GM21723 (cell line): ENCODE data around the gene TMEM184A.

Experiments
- ATAC-seq: cut with Tn5 transposase; IDR thresholded peaks from one replicate; pipeline ENCODE4 v1.9.1; 2021; ENCODE audit warnings: mild to moderate bottlenecking, moderate library complexity; ENCODE audit not compliant: unreplicated experiment

TMEM184A gene

DNA sequence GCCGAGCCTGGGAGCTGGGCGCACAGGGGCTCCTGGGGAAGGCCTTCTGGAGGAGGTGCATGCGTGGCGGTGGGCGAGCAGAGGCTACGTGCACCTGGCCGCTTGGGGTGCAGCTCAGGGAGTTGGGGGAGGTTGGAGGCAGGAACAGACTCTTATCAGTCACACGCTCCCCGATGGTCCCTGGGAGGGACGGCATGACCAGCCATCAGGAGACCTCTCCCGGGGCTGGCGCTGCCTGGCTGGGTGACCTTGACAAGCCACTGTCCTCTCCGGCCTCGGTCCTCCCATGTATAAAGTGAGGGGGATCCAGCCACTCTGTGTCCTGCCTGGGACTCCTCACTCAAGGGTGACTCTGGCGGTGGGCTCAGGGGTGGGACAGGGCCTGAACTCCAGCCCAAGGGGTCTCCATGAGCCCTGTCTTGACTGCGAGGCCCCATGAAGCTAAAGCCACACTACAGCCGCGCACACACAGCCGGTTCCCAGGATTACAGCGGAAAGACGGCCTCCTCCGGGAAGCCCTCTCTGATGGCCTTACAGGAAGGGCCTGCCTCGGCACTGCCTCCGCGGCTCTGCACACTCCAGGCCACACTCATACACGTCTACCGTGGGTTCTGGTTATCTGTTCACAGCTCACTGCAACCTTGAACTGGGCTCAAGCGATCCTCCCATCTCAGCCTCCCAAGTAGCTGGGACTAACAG lies 2.3 kb downstream of the TMEM184A start:
- ATAC-seq, result no peak

DNA sequence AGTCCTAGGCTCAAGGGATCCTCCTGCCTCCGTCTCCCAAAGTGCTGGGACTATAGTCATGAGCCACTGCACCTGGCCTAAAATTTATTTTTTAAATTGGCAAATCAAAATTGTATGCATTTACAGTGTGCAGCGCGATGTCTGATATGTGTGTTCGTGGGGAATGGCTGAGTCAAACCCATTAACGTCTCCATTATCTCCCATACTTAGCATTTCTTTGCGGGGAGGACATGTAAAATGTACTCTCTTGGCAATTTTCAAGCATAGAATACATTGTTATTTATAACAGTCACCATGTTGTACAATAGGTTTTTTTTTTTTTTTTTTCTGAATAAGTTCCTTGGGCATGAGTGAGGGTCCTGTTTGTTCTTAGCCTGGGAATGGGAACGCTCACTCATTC lies 3.8 kb downstream of the TMEM184A start:
- no peak for ATAC-seq

DNA sequence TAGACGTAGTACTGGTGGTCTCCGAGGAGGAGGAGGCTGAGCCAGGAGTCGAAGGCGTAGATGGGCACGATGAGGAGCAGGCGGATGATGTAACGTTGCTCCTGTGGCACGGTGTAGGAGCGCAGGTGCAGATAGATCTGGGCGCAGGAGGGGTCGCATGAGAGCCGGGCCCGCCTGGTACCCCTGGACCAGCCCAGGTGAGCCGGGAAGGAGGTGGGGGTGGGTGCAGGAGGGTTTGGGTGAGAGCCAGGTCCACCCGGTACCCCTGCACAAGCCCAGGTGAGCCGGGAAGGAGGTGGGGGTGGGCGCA lies 5.2 kb downstream of the TMEM184A start:
- no peak for ATAC-seq

DNA sequence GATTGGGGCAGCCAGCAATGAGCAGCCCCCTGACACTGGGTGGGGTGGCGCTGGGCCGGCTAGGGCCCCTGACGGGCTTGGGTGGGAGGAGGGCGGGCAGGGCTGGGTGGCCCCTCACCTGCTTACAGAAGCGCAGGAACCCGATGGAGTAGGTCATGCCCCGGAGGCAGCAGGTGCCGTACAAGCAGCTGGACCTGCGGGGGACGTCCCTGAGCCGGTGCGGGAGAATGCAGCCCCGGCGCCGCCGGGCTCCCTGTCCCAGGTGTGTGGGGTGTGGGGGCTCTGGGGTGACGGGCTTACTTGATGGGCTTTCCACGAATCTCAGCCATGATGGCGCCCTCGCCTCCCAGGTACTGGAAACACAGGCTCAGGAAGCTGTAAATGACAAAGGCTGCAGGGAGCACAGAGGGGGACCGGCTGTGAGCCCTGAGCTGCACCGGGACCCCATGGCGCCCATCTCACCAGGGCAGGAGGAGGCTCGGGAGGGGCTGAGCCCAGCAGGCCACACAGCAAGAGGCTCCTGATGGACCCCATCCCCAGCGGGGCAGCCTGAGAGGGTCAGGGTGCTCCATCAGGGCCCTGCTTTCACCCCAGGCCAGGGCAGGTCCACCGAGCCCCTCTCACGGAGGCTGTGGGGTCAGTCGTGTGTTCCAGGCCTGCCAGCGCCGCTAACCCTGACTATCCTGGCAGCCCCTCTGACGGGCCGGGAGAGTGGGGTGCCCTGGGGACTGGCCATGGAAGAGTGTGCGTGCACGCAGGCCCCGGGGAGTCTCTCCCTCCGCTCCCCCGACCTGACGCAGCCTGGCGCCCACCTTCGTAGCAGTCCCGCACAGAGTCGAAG lies 5.8 kb downstream of the TMEM184A start:
- ATAC-seq, result no peak

DNA sequence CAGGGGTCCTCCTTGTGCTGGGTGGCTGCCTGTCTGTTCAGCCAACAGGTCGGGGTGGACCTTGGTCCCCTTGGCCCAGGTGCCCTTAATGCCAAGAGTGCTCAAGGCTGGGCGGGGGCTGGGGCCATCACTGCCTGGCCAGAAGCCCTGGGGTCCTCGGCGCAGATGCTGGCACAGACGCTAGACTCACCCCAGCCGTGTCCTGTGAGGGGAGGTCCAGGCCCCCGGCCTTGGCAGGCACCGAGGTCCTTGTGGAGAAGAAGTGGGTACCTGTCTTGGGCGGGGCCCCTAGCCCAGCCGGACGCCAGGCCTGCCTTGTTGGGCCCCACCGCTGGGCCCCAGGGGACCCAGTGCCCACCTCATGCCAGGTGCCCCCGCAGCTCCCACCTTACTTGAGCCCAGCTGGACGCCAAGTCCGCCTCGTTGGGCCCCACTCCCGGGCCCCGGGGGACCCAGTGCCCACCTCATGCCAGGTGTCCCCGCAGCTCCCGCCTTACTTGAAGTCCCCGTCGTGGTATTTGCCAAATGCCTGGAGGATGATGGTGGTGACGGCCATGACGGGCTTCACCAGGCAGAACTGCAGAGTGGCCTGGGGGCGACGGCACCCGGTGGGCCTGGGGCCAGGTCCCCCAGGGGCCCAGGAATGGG lies 6.5 kb downstream of the TMEM184A start:
- ATAC-seq, result no peak

DNA sequence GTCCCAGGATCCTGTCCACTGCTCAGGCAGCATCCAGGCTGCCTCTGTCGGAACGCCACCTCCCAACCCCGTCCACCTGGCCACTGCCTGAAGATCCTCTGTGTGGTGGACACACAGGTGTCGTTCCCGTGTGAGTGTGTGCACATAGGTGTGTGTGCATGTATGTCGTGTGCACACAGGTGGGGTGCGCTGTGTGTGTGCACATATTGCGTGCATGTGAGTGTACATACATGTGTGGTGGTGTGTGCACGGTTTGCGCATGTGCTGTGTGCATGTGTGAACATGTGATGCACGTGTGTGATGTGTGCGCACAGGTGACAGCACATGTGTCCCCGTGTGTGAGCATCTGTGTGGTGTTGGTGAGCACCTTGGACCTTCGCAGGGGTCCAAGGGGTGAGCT lies 7.1 kb downstream of the TMEM184A start:
- ATAC-seq, result no peak

DNA sequence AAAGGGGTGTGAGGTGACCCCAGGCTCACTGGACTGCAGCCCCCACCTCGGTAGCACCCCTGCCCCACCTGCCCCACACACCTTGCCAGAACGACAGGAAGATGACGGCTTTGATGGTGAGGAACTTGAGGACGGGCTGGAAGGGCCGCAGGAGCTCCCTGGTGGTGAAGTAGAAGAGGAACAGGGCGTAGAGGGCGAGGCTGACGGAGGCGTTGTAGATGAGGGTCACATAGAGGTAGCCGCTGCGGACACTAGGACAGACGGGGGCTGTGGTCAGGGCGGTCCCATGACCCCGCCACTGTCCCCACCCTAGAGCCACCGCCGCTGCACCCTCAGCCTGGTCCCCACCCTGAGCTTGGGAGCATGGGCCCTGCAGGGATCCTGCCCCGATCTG lies 7.6 kb downstream of the TMEM184A start:
- no peak for ATAC-seq

DNA sequence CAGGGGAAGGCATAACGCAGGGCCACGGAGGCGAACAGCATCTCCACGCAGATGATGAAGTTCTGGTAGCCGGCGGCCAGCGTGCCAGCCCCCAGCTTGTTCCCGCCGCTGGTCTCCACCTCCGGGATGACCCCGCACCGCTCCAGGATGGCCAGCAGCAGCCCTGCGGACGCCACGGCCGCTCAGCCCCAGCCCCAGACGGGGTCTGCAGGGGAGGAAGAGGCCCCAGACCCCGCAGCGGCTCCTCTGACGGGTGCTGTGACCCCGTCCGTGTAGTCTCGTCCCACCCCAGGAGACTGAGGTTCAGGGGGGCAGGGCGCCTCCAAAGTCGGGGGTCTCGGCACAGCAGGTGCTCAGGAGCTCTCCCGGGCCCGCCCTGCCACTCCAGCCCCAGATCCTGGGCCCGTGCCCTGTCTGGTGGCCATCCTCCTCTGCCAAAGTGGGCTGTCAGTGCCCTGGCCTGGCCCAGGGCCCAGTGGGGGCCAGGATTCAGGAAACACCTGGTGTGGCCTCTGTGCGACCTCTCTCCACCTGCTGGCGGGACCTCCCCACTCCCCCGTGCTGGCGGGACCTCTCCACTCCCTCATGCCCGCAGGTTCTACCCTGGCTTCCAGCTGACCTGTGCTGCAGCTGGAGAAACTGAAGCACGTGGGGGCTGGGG lies 8.1 kb downstream of the TMEM184A start:
- ATAC-seq, result no peak

DNA sequence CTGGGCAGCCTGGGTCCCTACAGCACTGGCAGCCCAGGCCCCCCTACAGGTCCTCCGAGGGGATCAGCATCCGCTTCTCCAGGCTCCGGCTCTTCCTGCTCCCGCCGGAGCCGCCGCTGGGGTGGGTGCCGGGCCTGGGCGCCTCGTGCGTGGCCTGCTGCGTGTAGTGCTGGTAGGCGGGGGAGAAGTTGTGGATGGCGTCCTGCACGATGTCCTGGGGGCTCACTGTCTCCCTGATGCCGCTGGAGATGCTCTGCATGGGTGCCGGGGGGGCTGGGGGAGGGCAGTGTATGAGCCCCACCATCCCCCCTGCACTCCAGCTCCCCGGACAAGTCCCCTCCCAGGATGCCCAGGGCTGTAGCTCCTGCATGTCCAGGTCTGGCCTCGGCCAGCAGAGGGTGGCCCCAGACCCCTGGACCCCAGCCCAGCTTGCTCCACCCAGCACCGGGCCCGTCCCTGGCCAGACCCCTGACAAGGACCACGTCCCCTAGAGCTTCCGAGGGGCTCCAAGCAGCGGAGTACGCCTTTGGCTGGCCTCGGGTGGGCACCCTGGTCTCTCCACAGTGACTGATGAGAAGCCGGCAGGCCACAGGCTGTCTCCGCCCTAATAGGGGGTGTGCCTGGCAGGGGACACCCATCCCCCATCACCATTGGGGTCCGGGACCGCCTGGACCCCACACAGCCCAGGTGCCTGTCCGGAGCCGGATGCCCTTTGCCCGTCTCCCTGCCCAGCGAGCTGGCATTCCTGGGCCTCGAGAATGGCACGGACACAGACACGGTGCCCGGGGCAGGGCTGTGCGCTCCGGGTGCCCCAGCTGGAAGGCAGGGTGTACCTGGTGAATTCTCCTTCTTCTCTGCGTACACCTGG lies 8.9 kb downstream of the TMEM184A start:
- no peak for ATAC-seq

DNA sequence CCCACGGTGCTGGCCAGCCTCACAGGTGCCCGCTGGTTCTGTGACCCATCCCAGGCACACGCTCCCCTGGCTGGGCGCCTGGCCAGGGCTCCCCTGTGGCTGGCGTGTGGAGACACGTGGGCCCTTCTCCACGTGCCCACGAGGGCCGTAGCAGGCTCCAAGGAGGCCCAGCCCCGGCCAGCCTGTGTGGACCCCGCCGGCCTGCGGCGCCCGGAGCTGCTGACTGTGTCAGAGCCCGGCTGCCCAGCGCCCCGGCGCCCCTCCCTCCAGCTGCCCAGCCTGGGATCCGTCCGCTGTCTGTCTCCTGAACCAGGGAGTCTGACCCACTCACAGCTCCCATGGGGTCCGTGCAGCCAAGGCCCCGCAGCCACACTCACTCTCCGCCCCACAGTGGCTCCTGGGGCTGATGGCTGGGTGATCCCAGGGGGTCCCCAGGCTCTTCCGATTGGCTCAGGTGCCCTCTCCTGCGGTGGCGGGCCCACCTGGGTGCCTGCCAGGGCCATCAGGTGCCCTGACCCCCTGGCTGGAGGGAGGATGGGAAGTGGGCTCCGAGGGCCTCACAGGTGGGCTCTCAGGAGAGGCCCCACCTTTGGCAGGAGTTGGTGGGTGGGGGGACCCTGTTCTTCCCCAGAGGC lies 9.6 kb downstream of the TMEM184A start:
- no peak for ATAC-seq

DNA sequence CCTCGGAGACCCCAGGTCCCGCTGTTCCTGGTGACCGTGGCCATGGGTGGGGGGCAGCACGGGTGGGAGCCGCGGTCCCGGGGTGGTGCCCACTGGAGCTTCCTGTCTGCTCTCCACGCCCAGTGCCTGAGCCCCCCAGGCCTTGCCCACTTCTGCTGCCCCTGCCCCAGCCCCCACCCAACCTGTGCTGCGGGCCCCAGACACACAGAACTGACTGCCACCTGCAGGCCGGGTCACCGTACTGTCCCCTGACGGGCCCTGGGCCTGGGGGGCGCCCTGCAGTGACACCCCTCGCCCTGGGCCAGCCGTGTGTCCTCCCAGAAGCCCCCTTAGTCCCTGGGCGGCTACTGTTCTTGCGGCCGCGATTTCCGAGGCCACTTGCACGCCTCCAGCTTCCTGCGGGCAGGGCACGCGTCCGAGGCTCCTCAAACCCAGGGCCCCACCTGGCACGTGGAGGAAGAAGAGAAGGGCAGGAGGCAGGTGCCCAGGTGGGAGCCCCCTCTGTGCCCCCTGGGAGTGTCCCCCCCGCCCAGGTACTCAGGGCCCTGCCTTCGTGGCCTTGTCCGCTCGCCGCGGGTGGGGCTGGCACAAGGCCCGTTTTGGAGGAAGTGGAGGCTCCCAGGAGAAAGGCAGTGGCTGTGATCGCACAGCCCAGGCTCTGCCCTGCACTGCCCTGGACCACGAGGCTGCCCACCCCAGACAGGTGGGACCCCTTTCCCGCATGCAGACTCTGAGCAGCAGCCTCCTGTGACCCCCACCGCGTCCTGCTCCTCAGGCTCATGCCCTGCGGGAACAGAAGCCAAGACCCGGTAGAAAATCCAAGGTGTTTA lies 10.4 kb downstream of the TMEM184A start:
- no peak for ATAC-seq

DNA sequence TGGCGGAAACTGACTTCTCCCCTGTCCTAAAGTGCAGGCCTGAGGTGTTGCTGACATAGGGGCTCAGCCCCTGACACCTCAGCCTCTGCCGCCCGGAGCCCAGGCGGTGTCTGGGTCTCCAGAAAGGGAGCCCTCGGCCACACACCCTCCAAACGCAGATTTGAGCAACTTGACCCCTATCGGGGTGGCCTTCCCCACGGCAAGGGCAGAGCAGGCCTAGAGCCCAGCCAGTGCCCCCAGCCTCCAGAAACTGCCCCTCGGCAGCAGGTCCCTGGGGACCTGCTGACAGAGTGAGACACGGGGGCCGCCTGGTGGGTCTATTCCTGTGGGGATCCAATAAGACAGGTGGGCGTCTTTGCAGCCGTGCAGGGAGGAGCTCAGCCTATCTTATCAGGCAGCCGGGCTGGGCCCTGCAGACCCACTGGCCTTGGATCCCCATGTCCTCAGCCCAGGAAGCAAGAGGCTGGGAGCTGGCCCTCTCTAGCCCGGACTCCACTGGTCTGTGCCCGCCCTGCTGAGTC lies 11.0 kb downstream of the TMEM184A start:
- ATAC-seq, result no peak

DNA sequence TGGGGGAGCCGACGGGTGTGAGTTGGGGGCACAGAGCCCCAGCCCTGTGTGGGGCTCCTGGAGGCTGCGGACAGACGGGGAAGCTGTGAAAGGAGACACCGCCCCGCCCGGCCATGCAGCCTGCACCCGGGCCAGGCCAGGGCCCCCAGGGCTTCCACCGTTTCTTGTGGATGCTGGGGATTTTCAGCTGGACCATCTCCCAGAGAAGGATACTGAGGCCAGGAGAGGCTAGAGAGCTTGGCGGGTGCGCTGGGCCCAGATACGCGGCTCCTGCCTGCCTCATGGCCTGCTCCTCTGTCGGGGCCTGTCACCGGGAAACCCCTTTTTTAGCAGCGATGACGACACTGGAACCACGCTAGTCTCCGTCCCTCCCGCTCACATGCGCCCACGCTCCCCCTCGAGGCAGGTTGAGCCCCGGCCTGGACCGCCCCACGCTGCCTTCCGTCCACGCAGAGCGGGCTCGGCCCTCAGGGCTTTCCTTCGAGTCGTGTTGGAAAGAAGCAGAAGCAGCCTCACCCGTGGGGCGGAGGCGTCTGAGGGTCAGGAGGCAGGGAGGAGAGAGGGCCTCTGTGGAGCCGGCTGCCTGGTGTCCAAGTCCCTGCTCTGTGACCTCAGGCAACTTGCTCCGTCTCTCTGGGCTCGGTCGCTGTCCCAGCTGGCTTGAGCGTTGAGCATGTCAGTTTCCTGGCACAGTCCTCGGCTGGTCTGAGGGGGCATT lies 11.7 kb downstream of the TMEM184A start:
- ATAC-seq, result no peak

DNA sequence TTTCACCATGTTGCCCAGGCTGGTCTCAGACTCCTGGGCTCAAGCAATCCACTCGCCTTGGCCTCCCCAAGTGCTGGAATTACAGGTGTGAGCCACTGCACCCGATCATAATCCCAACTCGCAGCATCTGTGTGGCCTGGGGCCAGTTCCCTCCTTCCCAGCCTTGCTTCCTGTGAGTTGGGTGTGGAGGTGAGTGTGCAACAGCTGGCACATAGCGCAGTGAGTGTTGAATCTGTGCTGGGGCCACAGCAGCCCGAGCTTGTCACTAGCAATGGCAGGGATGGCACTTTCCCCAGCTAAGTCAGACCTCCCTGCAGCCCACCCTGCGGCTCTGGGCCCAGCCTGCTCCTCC lies 12.2 kb downstream of the TMEM184A start:
- no peak for ATAC-seq

DNA sequence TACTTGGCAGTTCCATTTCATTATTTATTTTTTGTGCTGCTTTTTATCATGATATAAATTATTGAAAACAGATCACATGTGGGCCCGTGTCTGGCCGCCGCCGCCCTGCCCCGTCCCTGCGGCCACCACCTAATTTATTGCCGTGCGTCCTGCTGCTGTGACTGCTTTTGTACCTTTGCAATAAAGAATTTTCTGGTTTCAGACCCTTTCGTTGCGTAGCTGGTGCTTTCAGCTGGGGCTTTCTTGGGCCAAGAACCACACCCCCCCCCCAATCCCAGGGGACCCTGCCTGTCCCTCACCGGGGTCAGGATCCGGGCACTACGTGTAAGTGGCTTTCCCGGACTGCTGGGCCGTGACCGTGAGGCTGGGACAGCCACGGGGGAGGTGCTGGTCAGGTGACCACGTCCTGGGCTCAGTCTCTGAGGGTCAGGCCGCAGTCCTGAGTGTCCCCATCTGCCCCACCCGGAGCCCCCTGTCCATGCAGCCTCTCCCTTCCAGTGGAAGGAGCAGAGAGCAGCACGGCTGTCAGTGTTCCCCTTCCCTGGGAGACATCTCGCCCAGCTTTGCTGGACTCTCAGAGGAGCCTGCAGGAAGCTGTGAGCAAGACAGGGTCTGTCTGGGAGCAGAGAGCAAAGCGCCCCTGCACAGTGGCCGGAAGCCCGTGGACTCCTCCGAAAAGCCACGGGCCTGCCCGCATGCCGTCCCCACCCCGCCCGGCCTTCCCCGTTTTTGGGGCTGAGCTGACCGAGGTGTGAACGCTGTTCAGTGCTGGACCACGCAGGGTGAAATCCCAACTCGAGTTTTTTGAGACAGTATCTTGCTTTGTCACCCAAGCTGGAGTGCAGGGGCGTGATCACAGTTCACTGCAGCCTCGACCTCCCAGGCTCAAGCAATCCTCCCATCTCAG lies 12.9 kb downstream of the TMEM184A start:
- no peak for ATAC-seq

DNA sequence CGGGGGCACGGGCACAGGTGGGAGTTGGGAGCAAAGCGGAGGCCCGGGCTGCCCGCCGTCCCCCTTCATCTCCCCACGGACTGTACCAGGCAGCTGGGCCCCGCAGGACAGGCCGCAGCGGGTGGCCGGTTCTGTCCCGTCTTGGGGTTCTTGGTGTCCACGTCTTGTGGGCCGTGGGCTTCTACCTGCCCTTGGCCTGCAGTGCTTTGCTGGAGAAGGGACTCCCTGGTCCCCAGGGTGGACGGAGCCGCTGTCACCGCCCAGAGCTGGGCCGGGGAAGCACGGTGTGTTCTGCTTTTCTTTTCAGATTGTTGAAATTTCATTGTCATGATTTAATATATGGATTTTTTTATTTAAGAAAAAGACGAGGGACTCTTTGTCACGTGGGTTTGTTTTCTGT lies 13.7 kb downstream of the TMEM184A start:
- no peak for ATAC-seq

DNA sequence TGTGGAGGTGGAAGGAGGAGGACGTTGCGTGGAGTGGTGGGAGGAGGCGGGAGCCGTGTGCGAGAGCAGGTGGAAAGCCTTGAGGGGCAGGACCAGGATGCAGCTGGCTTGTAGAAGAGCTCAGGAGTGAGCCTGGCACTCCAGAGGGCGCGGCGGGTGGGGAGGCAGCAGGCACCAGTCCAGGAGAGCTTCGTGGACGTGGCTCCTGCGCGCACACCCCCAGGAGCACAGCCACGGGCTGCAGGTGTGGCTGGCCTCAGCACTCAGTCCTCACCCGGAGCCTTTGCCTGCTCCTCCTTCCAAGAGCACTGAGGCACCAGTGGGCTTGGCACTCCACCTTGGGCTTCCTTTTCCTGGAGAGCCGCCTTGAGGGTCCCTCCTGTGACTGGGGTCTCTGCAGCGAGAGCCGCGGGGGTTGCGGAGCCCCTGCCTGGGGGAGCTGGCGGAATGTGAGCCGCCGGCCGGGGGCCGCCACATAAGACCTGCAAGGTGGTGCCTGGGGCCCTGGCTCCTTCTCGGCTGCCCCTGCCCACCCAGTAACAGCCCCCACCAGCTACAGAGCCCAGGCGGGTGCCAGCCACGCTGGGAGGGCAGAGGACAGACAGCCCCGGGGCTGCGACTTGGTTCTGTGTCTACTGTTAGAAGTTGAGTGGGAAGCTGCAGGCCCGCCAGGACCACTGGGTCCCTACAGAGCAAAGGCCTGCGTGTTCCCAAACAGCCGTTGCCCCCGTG lies 14.4 kb downstream of the TMEM184A start:
- ATAC-seq, result no peak
